ENCODE data around the gene MFSD6.
"Not testable (repeated sequence)": the region's sequence is repeated elsewhere in the genome, so short reads cannot be mapped to it uniquely, and the experiment has no call there.

The MFSD6 gene

DNA sequence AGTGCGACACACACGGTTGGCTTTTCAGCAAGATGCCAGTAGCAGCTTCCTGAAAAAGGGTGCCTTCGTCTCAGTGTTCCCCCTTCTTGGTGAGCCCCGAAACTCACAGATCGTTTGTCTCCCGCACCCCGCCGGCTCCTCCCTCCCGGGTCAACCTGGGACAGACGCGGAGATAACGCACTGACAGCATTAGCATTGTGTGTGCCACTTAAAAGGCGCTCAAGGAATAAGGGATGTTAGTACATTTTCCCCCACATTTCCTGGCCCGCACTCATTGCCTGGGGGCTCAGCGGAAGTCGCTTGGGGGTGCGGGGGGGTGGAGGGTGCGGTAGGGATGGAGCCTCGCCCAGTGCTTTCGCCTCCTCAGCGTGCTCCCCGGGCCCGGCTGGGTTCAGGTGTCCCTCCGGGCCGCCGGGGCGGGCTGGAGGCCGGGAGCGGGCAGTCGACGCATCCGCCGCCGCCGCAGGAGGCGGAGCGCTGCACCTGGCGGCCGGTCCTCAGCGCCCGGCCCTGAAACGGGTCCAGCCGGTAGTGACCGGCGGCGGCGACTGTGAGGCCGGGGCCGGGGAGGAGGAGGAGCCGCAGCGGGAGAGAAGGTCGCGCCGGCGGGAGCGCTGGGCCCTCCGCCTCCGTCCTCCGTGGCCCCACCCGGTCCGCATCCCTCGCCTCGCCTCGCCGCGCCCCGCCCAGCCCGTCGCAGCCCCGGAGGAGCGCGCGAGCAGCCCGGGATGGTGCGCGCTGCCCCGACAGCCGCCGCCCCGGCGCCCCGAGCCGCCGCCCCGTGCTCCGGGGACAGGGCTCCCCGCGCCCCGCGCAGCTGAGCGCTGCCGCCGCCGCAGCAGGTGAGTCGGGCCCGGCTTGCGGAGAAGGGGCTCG lies at the start of gene MFSD6:
Gene MFSD6 (plus strand): TSS at position 694 of the 876 bp plus-strand sequence. CDS start 27,675 bp downstream, outside the sequence.
- peak; percentile 58 for DNase-seq

DNA sequence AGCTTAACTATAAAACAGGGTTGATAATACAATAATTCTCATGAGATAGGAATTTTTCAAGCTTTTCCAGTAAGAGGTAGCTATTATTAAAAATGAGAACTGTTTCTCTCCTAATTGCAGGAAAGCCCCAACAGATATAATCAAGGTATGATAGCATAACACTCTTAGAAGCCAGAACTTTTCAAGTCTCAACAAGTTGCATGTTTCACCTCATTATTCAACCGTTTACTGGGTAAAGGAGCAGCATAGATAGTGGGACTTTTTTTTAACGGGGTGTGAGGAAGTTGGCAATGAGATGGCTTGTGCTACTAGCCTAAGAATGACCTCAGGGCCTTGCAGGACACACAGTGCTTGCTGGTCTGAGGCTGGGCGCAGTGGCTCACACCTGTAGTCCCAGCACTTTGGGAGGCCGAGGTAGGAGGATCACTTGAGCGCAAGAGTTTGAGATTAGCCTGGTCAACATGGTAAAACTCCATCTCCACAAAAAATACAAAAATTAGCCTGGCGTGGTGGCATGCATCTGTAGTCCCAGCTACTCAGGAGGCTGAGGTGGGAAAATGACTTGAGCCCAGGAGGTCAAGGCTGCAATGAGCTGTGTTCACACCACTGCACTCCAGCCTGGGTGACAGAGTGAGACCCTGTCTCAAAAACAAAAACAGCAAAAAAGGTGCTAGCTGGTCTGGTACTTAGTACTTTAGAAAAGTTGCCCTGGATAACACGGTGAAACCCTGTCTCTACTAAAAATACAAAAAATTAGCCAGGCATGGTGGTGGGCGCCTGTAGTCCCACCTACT lies 49.3 kb upstream of the MFSD6 start:
- not testable (repeated sequence) for DNase-seq

DNA sequence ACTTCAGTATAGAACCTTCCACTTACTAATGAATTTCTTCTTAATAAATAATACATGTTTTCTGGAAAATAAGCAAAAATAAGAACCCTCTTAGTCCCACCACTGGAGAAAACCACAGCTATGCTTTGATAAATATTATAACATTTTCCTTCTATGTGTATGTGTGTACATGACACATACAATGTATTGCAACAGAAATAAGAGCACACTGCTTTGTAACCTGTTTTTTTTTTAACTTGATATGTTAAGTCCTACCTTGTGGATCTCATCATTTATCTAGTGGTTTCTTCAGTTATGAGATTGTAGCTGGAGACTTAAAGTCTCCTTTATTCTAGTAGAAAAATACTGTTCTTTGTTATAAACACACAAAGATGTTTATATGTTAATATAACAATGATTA lies 47.6 kb upstream of the MFSD6 start:
- DNase-seq = no peak

DNA sequence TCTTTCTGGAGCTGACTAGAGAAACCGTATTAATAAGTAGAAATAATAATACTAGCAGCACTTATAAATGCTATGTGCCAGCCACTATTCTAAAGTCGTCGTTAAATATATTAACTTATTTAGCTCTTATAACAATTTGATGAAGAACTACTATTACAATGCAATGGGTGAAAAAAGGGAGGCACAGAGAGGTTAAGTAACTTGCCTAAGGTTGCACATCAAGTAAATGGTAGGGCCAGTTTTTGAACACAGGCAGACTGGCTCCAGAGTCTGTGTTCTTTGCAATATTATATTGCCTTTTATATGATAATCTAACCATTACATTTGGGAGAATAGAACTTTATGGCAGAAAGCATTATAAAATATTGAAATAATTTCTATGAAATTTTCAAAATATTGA lies 47.2 kb upstream of the MFSD6 start:
- no peak for DNase-seq

DNA sequence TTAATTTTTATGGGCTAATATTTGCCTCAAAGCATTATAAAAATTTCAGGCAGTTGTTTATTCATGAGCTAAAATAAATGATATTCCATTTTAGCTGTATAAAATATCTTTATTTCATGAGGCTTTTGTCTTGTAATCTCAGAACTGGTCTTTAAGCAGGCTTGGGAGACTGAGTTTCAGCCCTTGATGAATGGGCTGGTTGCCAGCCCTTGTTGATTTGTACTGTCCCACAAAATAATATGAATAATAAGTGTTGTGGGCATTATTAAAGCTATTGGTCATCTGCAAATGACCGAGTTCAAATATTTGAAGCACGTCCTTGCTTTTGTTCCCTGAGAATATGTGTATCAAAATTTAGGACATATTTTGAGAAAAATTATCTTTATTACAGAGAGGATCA lies 46.6 kb upstream of the MFSD6 start:
- no peak for DNase-seq

DNA sequence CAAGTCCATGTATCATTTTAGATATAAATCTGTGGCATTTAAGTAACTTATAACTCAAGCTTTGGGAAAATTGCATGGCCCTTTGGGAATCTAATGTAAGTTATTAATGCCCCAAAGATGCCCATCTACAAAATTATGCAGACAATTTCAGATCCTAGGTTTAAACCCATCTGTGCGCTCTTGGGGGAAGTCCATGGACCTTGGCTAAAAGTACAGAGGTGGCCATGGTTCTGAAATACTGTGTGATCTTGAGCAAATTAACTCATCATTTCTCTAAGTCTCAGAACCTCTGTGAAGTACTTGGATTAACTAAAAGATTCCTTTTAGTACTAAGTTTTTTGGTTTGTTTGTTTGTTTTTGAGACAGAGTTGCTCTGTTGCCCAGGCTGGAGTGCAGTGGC lies 45.3 kb upstream of the MFSD6 start:
- no peak for DNase-seq

DNA sequence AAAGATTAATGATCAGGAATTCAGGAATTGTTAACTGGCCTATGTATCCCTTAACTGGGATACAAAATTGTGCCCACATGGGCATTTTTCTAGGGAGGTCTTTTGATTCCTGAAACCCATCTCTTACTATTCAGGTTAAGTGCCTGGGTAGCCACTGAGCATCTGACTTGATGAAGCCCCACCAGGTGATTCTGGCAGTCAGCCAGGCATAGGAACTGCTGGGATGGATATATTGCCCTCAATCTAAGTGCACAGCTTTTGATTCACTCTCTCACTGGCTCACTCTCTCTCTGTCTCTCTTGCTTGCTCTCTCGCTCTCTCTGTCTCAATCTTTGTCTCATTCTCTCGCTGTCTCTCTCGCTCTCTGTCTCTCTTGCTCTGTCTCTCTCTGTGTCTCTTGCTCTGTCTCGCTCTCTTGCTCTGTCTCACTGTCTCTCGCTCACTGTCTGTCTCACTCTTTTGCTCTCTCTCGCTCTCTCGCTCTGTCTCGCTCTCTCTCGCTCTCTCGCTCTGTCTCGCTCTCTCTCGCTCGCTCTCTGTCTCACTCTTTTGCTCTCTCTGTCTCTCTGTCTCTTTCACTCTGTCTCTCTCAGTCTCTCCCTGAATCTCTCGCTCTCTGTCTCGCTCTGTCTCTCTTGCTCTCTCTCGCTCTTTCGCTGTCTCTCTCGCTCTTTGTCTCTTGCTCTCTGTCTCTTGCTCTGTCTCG lies 42.5 kb upstream of the MFSD6 start:
- no peak for DNase-seq

DNA sequence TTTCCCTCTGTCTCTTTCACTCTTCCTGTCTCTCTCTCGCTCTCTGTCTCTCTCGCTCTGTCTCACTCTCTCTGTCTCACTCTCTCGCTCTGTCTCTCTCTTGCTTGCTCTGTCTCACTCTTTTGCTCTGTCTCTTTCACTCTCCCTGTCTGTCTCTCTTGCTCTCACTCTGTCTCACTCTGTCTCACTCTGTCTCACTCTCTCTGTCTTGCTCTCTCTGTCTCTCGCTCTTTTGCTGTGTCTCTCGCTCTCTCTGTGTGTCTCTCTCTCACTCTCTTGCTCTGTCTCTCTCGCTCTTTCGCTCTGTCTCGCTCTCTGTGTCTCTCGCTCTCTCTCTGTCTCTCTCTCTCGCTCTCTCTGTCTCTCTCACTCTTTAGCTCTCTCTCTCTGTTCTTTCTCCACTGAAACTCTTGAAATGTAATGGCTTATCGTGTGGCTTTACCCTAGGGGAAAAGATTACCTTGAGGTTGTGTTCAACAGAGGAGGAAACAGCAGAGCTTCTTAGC lies 41.9 kb upstream of the MFSD6 start:
- DNase-seq = no peak

DNA sequence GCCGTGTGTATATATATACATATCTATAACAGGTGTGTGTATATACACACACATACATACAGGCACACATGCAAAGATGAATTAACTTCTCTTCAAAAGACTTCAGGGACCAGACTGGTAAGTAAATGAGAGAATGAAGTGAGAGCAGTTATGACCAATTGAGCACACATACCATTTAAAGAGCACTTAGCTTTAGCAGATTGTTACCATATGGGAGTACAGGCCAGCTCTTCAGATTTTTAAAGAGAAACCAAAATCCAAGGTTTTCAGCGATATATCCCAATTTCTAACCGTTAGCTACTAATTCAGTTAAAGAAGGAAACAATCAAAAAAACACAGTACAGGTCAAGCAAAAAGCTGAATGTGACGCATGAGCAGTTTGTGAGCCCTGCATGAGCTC lies 41.1 kb upstream of the MFSD6 start:
- no peak for DNase-seq

DNA sequence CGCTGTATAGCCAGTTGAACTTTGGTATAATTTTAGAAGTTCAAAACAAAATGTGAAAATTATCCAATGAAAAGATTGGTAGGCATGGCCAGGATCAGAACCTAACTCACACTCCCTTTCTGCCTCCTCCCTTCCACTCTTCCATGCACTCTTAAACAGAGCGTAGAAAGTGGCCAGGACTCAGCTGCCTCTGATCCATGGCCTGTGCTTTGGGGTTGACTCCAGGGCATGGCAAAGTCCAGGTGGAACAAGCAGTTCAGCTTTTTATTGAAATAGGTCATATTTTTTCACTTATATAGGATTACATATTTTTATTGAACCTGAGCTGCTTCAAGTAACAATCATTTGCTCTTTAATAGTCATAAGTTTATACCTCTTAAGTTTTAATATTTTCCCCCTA lies 38.5 kb upstream of the MFSD6 start:
- DNase-seq = no peak

DNA sequence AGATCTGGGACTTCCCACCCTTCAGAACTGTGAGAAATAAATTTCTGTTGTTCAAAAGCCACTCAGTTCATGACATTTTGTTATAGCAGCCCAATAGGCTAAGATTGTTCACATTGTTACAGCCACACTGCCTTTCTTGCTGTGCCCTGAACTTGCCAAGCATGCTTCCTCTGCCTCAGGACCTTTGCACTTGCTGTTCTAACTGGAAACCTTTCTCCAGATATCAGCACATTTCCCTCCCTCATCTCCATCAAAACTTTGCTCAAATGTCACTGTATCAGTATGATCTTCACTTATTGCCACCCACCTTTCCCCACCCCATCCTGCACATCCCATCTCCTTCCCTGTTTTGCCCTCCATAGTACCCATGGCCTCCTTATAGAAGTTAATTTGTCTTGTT lies 32.1 kb upstream of the MFSD6 start:
- no peak for DNase-seq

DNA sequence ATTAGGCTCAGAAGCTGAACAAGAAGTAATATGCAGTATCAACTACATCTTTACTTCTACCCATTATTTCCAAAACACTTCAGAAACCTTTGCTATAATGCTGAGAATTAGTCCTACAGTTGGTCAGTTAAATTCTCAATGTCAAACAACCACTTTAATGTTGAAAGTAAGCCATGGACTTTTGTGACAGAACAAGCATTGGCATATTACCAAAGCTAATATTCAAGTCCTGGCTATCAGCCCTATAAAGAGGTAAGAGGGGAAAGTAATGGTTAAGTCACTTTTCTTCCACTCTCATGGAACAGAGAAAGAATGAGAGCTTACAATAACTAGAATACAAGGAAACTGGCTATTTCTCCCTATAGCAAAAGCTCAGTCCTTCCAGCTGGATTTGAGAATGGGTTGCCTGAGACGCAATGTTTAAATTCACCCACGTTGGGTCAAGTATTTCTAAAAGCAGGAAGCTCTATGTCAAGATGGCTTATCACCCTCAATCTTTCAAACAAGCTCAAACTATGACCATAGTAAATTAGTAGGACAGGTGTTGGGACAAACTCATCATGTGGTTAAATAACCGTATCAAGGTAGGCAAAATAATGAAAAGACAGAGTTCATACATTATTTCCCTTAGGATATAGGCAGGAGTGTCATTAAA lies 31.4 kb upstream of the MFSD6 start:
- DNase-seq = no peak

DNA sequence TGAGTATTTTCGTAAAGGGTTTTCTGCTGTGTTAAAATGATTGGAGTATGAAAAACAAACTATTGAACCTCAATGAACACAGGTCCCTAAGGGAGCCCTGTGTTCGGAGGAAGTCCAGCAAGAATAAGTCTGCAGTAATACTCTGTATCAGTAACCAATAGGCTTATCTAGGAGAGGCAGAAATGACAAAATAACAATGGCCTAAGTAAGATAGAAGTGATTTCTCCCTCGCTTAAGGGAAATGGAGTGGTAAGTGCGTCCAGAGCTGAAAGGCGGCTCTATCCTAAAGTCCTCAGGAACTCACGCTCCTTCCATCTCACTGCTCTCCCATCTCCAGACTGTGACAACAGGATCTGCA lies 29.3 kb upstream of the MFSD6 start:
- DNase-seq = no peak

DNA sequence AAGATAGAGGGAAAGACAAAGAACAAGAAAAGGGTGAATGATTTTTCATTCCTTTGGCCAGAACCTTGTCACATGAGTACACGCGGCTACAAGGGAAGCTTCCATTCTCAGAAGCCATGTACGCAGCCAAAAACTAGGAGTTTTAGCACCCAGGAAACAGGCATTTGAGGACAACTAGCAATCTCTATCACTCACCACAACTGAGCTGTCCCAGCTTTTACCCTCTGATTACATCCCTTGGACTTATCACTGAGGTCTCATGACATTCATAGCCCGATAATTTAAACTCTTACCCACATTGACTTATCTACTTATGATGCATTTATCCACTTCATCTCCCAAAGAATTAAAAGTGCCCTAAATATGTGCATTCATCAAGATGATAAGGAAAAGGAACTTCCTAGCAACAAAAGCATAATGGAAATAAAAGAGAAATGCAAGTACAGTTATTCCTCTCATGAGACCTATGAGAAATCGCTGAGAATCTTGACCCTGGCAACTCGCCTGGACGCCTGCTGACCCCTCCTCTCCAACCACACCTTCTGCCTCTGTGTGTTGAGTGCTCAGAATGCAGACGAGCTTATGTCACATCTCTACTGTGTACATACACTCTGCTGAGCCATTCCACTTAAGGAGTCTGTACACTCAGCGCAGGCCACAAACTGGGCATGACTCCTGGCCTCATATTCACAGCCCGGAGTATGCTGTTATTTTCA lies 28.7 kb upstream of the MFSD6 start:
- DNase-seq = no peak

DNA sequence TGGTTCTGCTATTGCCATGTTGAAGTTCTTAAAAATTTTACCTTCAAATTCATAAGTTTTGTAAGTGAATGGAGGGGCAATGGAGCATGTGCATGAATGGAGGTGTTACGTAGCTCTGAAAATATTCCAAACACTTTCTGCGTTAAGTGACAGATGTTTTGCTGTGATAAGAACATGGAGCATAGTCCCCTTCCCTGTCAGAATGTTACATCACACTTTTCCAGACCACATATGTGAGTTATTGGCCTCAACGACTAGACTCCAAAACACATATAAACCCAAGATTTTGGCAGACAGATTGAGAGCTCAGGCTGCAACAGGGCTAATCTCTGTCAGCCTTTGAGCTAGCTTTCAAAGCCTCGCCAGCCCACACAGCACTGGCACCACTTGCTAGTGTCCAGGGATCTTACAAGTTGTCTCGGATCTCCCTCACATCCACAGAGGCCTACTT lies 27.2 kb upstream of the MFSD6 start:
- DNase-seq = no peak

DNA sequence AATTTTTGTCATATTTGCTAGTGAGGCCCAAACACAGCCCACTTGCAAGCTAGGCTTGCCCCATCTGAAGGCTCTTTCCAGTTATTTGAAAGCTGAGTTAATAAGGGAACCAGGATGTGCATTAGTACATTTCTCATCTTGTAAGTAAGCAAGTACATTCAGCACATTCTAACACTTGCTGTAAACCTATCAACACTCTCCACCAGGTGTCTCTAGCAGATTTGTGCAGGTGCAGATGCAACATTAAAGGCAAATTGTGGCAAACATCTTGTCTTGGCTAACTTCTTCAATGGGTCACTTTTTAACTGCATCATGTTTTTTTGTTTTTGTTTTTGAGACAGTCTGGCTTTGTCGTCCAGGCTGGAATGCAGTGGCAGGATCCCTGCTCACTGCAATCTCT lies 25.3 kb upstream of the MFSD6 start:
- DNase-seq = peak; percentile 50

DNA sequence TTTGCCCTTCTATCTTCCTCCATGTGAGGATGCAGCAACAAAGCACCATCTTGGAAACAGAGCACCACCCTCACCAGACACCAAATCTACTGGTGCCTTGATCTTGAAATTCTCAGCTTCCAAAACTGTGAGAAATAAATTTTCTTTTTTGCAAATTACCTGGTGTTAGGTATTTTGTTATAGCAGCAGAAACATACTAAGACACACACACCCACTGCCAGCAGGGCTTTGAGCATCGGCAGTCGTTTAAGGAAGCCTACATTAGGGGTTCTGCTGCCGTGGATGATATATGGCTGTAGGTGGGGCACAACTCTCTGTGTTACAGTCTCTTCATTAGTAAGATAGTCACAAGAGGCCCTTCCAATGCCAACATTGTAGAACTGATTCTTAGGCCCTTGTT lies 20.7 kb upstream of the MFSD6 start:
- no peak for DNase-seq

DNA sequence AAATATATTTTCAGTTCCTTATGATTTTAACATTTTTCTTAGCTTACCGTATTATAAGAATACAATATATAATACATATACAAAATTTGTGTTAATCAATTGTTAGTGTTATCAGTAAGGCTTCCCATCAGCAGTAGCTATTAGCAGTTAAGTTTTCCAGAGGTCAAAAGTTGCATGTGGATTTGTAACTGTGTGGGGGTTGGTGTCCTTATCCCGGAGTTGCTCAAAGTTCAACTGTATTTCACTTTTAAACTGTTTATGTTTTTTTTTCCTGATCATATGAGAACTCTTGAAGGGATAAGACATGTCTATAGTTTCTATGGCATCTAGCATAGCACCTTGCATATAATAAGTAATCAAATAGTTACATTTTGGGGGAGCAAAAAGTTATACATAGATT lies 11.9 kb upstream of the MFSD6 start:
- DNase-seq = no peak

DNA sequence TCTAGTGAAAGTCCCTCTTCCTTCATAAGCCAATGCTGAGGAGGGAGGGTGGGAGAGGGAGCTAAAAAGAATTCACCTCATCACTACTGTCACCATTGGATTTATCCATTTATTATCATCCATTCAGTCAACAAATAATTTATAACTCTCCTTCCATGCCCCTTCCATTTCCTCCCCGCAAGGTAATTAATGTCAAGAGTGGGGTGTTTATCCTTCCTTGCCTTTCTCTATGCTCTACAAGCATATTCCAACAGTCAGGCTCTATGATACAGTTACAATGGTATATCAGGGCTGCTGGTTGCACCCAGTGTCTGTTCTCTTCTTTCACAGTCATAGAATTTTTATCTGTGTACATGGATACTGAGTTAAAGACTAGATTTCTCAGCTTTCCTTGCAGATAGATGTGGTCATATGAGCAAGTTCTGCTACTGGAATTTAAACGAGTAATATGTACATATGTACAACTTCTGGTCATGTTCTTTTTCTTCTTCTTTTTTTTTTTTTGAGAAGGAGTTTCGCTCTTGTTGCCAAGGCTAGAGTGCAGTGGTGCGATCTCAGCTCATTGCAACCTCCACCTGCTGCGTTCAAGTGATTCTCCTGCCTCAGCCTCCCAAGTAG lies 5.1 kb upstream of the MFSD6 start:
- no peak for DNase-seq

DNA sequence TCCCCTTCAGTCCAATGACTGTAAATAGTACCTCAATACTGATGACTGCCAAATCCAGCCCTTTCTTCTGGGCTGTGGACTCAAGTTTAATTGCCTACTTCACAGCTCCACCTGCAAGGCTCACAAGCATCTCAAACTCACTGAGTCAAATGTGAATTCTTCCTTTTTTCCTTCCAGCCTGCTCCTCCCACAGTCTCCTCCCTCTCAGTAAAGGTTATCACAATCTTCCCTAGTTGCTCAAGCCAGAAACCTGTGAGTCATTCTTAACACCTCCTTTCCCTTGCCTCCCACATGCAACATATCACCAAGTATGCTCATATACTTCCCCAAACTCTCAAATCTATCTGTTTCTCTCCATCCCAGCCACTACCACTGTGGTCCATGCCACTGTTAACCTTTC lies 3.7 kb upstream of the MFSD6 start:
- DNase-seq = peak; percentile 53

DNA sequence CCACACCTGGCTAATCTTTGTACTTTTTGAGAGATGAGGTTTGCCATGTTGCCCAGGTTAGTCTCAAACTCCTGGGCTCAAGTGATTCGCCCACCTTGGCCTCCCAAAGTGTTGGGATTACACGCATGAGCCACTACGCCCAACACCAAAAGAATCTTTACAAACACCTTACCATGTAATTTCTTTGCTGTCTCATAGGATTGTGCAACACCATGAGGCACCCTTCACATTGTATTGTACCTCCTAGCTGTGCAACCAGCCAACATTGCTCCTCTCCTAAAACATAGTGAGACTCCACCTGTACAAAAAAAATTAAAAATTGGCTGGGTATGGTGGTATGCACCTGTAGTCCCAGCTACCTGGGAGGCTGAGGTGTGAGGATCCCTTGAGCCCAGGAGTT lies 3.1 kb upstream of the MFSD6 start:
- no peak for DNase-seq

DNA sequence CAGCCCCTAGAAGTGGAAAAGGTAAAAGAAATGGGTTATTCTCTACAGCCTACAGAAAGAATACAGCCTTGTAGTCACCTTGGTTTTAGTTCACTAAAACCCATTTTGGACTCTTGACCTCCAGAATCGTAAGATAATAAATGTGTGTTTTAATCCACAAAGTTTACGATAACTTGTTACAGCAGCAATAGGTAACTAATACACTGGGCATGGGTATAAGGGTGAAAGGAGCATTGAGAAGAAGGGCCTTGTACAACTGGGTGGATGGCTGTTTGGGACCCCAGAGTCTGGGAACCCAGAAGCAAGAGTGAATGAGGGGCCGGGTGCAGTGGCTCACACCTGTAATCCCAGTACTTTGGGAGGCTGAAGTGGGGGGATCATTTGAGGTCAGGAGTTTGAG lies 2.2 kb upstream of the MFSD6 start:
- DNase-seq = no peak

All from activated CD4-positive, alpha-beta T cell treated with anti-CD3 and anti-CD28 coated beads, Interleukin-2, Interleukin-6, amounts not matched to agents 100 ng/mL and 50 ng/mL, durations not matched to agents 16 hours and 8 hours (primary cell).